K562 (cell line): ENCODE results near the gene GGNBP2. TPM values are rescaled to one million over a fixed set of nuclear protein-coding genes. Genes with fewer than 3 reads are reported as not detected.
A peak's percentile ranks its signal among the peaks of the same experiment; 100 is the strongest.

Experiments
- BHLHE40 ChIP-seq: IDR thresholded peaks from 2 replicates; pipeline ENCODE4 v1.6.1; 2011; ENCODE audit warnings: low read length, improper control_type of control experiment
- BRD9 ChIP-seq: fragments of 450-650 bp; IDR thresholded peaks from 2 replicates; pipeline ENCODE4 v1.6.1; 2018; ENCODE audit warnings: low read depth; ENCODE audit not compliant: partially characterized antibody
- DPF2 ChIP-seq: fragments of 450-650 bp; IDR thresholded peaks from 2 replicates; pipeline ENCODE4 v1.6.1; 2016
- EP300 ChIP-seq: IDR thresholded peaks from 2 replicates; pipeline ENCODE4 v1.6.1; 2012; ENCODE audit warnings: low read length, improper control_type of control experiment
- GATAD2A ChIP-seq: fragments of 450-650 bp; IDR thresholded peaks from 2 replicates; pipeline ENCODE4 v1.6.1; 2017
- ILF3 ChIP-seq: fragments of 450-650 bp; IDR thresholded peaks from 2 replicates; pipeline ENCODE4 v1.6.1; 2018; ENCODE audit warnings: antibody characterized with exemption, mild to moderate bottlenecking, moderate library complexity, borderline replicate concordance
- KDM1A ChIP-seq, 2 experiments: fragments of 450-650 bp; IDR thresholded peaks; 2 replicates each; pipeline ENCODE4 v1.6.1; 2016; ENCODE audit warnings: mild to moderate bottlenecking in 2 of 2
- KLF16 ChIP-seq: IDR thresholded peaks from 2 replicates; pipeline ENCODE4 v1.6.1; 2016; ENCODE audit warnings: antibody characterized with exemption
- LEF1 ChIP-seq: fragments of 450-650 bp; IDR thresholded peaks from 2 replicates; pipeline ENCODE4 v1.6.1; 2016; ENCODE audit warnings: mild to moderate bottlenecking
- MTA2 ChIP-seq: fragments of 450-650 bp; IDR thresholded peaks from 2 replicates; pipeline ENCODE4 v1.6.1; 2016; ENCODE audit warnings: low read depth
- NFIC ChIP-seq: fragments of 450-650 bp; IDR thresholded peaks from 2 replicates; pipeline ENCODE4 v1.6.1; 2017; ENCODE audit warnings: mild to moderate bottlenecking, inconsistent platforms
- NFRKB ChIP-seq: fragments of 450-650 bp; IDR thresholded peaks from 2 replicates; pipeline ENCODE4 v1.6.1; 2016; ENCODE audit warnings: low read depth
- NR2C1 ChIP-seq, 2 experiments: fragments of 450-650 bp; IDR thresholded peaks; 2 replicates each; pipeline ENCODE4 v1.6.1; 2017; ENCODE audit warnings: mild to moderate bottlenecking in 2 of 2, antibody characterized with exemption in 1 of 2, inconsistent platforms in 1 of 2, missing compliant biosample characterization in 1 of 2, missing genetic modification characterization in 1 of 2
- SMARCA4 ChIP-seq: fragments of 450-650 bp; IDR thresholded peaks from 2 replicates; pipeline ENCODE4 v1.6.1; 2016
- TCF3 ChIP-seq: sonication (generic); formaldehyde crosslinking; IDR thresholded peaks from 2 replicates; pipeline ENCODE4 v1.4.0; 2020; ENCODE audit warnings: mild to moderate bottlenecking, missing genetic modification reagents
- ZNF224 ChIP-seq: sonication (generic); formaldehyde crosslinking; IDR thresholded peaks from 2 replicates; pipeline ENCODE4 v1.8.0; 2022; ENCODE audit warnings: mild to moderate bottlenecking, missing genetic modification reagents
- ZNF3 ChIP-seq: fragments of 250-450 bp; sonication (Bioruptor Pico); IDR thresholded peaks from 2 replicates; pipeline ENCODE4 v1.5.0; 2021; ENCODE audit warnings: mild to moderate bottlenecking, moderate library complexity
- ZNF324 ChIP-seq: fragments of 250-450 bp; sonication (Bioruptor Pico); IDR thresholded peaks from 2 replicates; pipeline ENCODE4 v1.4.0; 2020; ENCODE audit warnings: mild to moderate bottlenecking
- ZNF507 ChIP-seq: conservative IDR thresholded peaks from 2 replicates; pipeline ENCODE4 v1.6.1; 2017; ENCODE audit warnings: missing genetic modification characterization, missing compliant biosample characterization
- polyA plus RNA-seq, 8 experiments: library from polyadenylated mRNA; depleted of rRNA in 4 of 8; stranded (reverse) in 5 of 8; unstranded in 3 of 8; fragments of >200 nt; fragmentation: Nextera tagmentation in 2 of 8; fragmentation: Illumina TruSeq in 1 of 8; extraction: Ambion mirVana in 2 of 8; extraction: Trizol in 1 of 8; gene quantifications; 2 replicates each; pipeline versions ENCODE4 v1.2.1 to v1.2.3, GENCODE V29; 2011 to 2014; ENCODE audit warnings: inconsistent platforms in 1 of 8, missing spikeins in 1 of 8
- total RNA-seq, 7 experiments: library from RNA; depleted of rRNA in 6 of 7; stranded (reverse); fragments of >200 nt in 6 of 7; fragmentation: Illumina TruSeq in 2 of 7; extraction: Trizol in 2 of 7; gene quantifications; 2 replicates each; pipeline versions ENCODE4 v1.2.1 to v1.2.3, GENCODE V29; 2011 to 2021; ENCODE audit warnings: low replicate concordance in 1 of 7
- TF ChIP-seq, protein P1 (sequence below): sonication (generic); formaldehyde crosslinking; IDR thresholded peaks from 2 replicates; pipeline ENCODE4 v1.8.1; 2023; ENCODE audit warnings: missing genetic modification reagents, mild to moderate bottlenecking, borderline replicate concordance
- TF ChIP-seq, protein P2 (sequence below), 2 experiments: fragments of 150-350 bp in 1 of 2; IDR thresholded peaks; 2 replicates each; pipeline ENCODE4 v1.6.1; 2012 to 2016; ENCODE audit warnings: low read depth in 2 of 2, low read length in 2 of 2, mild to moderate bottlenecking in 1 of 2, moderate library complexity in 1 of 2
- TF ChIP-seq, protein P3 (sequence below): fragments of 450-650 bp; conservative IDR thresholded peaks from 2 replicates; pipeline ENCODE4 v1.6.1; 2016; ENCODE audit warnings: missing genetic modification characterization, low read depth, mild to moderate bottlenecking, missing compliant biosample characterization, moderate library complexity

The GGNBP2 gene
- total and polyA plus RNA-seq, 9 of the 15 experiments (the other 6 are each of a cell fraction or from before 2014, with no cell fraction given) = 35.7 to 96.6 (median 64.1) TPM

DNA sequence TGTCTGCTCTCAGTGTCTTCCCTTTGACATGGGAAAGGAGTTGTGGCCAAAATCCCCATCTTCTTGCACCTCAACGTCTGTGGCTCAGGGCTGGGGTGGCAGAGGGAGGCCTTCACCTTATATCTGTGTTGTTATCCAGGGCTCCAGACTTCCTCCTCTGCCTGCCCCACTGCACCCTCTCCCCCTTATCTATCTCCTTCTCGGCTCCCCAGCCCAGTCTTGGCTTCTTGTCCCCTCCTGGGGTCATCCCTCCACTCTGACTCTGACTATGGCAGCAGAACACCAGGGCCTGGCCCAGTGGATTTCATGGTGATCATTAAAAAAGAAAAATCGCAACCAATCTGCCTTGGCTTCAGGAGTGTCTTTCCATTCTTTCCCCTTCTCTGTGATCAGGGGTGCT is 55.7 kb downstream of the GGNBP2 start (continued):
- TF ChIP-seq GATAD2A = no peak
- peak; percentile 65; the same call in 1 of the 2 replicates for TF ChIP-seq NFIC
- peak; percentile 77 for TF ChIP-seq KLF16
- peak; percentile 44; the same call in 1 of the 2 replicates for TF ChIP-seq NFRKB
- TF ChIP-seq, protein P1, sequence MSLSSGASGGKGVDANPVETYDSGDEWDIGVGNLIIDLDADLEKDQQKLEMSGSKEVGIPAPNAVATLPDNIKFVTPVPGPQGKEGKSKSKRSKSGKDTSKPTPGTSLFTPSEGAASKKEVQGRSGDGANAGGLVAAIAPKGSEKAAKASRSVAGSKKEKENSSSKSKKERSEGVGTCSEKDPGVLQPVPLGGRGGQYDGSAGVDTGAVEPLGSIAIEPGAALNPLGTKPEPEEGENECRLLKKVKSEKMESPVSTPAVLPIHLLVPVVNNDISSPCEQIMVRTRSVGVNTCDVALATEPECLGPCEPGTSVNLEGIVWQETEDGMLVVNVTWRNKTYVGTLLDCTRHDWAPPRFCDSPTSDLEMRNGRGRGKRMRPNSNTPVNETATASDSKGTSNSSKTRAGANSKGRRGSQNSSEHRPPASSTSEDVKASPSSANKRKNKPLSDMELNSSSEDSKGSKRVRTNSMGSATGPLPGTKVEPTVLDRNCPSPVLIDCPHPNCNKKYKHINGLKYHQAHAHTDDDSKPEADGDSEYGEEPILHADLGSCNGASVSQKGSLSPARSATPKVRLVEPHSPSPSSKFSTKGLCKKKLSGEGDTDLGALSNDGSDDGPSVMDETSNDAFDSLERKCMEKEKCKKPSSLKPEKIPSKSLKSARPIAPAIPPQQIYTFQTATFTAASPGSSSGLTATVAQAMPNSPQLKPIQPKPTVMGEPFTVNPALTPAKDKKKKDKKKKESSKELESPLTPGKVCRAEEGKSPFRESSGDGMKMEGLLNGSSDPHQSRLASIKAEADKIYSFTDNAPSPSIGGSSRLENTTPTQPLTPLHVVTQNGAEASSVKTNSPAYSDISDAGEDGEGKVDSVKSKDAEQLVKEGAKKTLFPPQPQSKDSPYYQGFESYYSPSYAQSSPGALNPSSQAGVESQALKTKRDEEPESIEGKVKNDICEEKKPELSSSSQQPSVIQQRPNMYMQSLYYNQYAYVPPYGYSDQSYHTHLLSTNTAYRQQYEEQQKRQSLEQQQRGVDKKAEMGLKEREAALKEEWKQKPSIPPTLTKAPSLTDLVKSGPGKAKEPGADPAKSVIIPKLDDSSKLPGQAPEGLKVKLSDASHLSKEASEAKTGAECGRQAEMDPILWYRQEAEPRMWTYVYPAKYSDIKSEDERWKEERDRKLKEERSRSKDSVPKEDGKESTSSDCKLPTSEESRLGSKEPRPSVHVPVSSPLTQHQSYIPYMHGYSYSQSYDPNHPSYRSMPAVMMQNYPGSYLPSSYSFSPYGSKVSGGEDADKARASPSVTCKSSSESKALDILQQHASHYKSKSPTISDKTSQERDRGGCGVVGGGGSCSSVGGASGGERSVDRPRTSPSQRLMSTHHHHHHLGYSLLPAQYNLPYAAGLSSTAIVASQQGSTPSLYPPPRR = no peak
- TF ChIP-seq NR2C1 (IDR thresholded peaks at IDR 0.05) = peak; percentile 45; the same call in 1 of the 2 replicates
- TF ChIP-seq NR2C1 (tag; IDR thresholded peaks at IDR 0.05) = no peak
- TF ChIP-seq SMARCA4 = peak; percentile 77
- TF ChIP-seq ZNF224 (CRISPR knock-in tag) = no peak
- TF ChIP-seq MTA2 = peak; percentile 61; the same call in 1 of the 2 replicates
- peak; percentile 83 for TF ChIP-seq DPF2
- TF ChIP-seq, protein P2, sequence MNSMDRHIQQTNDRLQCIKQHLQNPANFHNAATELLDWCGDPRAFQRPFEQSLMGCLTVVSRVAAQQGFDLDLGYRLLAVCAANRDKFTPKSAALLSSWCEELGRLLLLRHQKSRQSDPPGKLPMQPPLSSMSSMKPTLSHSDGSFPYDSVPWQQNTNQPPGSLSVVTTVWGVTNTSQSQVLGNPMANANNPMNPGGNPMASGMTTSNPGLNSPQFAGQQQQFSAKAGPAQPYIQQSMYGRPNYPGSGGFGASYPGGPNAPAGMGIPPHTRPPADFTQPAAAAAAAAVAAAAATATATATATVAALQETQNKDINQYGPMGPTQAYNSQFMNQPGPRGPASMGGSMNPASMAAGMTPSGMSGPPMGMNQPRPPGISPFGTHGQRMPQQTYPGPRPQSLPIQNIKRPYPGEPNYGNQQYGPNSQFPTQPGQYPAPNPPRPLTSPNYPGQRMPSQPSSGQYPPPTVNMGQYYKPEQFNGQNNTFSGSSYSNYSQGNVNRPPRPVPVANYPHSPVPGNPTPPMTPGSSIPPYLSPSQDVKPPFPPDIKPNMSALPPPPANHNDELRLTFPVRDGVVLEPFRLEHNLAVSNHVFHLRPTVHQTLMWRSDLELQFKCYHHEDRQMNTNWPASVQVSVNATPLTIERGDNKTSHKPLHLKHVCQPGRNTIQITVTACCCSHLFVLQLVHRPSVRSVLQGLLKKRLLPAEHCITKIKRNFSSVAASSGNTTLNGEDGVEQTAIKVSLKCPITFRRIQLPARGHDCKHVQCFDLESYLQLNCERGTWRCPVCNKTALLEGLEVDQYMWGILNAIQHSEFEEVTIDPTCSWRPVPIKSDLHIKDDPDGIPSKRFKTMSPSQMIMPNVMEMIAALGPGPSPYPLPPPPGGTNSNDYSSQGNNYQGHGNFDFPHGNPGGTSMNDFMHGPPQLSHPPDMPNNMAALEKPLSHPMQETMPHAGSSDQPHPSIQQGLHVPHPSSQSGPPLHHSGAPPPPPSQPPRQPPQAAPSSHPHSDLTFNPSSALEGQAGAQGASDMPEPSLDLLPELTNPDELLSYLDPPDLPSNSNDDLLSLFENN (IDR thresholded peaks at IDR 0.05; ENCODE audit: low read depth in 2 of 2, low read length in 2 of 2) = 0 out of 4 replicates have a peak, but pooled peaks of 1 of the 2 experiments have one; percentile 30
- TF ChIP-seq BHLHE40 = peak; percentile 24; the same call in 1 of the 2 replicates
- no peak for TF ChIP-seq ZNF507 (tag)
- TF ChIP-seq BRD9 = peak; percentile 50
- peak; percentile 53 to 61; a peak in 3 of 4 replicates for TF ChIP-seq KDM1A (IDR thresholded peaks at IDR 0.05)
- no peak for TF ChIP-seq ILF3
- TF ChIP-seq LEF1 = peak; percentile 54; the same call in 1 of the 2 replicates
- no peak for TF ChIP-seq ZNF3 (CRISPR knock-in tag)
- TF ChIP-seq, protein P3, sequence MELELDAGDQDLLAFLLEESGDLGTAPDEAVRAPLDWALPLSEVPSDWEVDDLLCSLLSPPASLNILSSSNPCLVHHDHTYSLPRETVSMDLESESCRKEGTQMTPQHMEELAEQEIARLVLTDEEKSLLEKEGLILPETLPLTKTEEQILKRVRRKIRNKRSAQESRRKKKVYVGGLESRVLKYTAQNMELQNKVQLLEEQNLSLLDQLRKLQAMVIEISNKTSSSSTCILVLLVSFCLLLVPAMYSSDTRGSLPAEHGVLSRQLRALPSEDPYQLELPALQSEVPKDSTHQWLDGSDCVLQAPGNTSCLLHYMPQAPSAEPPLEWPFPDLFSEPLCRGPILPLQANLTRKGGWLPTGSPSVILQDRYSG = no peak
- TF ChIP-seq ZNF324 (CRISPR knock-in tag) = no peak
- TF ChIP-seq TCF3 = peak; percentile 83
- peak; percentile 86; the same call in 1 of the 2 replicates for TF ChIP-seq EP300
